ENCODE measurements around the gene ADGRB3. TPM values are rescaled to one million over a fixed set of nuclear protein-coding genes. Genes with fewer than 3 reads are reported as not detected.

ADGRB3 gene
- total RNA-seq, 2 donors from 2014 or later, result 1.3 to 2.4 TPM

DNA sequence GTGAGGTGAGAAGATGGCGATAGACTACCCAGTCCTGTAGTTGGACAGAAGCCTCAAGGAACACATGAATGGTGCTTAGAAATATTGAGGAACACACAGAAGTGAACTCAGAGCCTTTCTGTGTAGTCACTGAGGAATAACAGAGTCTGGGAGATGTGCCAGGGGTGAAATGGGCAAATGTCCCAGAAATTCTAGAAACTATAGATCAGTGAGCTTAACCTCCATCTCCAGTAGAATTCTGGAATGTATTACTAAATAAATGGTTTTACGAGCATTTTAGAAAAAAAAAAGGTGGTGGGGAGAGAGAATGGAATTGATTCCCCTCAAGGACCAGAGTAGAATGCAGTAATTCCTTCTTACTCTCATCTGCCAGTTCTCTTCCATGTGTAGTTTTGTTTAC, 781.7 kb downstream of the ADGRB3 start:
- no peak overlapping the region for H3K27ac ChIP-seq
- no peaks in the 10 kb centered on the region for H3K4me1 ChIP-seq
- no peaks in the 10 kb centered on the region for H3K27me3 ChIP-seq
- TF ChIP-seq, protein P1, sequence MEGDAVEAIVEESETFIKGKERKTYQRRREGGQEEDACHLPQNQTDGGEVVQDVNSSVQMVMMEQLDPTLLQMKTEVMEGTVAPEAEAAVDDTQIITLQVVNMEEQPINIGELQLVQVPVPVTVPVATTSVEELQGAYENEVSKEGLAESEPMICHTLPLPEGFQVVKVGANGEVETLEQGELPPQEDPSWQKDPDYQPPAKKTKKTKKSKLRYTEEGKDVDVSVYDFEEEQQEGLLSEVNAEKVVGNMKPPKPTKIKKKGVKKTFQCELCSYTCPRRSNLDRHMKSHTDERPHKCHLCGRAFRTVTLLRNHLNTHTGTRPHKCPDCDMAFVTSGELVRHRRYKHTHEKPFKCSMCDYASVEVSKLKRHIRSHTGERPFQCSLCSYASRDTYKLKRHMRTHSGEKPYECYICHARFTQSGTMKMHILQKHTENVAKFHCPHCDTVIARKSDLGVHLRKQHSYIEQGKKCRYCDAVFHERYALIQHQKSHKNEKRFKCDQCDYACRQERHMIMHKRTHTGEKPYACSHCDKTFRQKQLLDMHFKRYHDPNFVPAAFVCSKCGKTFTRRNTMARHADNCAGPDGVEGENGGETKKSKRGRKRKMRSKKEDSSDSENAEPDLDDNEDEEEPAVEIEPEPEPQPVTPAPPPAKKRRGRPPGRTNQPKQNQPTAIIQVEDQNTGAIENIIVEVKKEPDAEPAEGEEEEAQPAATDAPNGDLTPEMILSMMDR (IDR thresholded peaks at IDR 0.05), result no peak
- no peak for DNase-seq (ENCODE audit: low spot score)
- no peaks in the 10 kb centered on the region for H3K9me3 ChIP-seq
- no peak overlapping the region for H3K4me3 ChIP-seq
- H3K36me3 ChIP-seq, result no peaks in the 10 kb centered on the region

DNA sequence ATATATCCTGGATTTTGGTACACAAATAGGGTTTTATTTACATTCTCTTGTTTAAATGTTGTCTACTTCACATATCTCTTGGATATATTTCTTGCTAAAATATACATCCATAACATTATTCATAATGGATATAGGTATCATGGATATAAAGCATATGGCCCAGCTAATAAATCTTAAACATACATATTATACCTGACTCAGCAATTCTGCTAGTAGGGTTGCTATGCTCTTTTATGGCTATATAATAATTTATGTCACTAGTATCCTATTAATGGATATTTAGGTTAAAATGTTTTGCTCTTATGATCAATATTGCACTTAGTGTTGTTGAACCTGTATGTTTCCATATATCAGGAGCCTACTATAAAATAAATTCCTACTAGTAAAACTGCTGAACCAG, 786.2 kb downstream of the ADGRB3 start:
- Histone ChIP-seq H3K9me3 (no peaks in the 10 kb centered on the region), H3K27me3 (no peaks in the 10 kb centered on the region), H3K4me1 (no peaks in the 10 kb centered on the region), H3K27ac (no peak overlapping the region), H3K4me3 (no peak overlapping the region), H3K36me3 (no peaks in the 10 kb centered on the region)
- TF ChIP-seq, protein P1 (IDR thresholded peaks at IDR 0.05), result no peak
- DNase-seq (ENCODE audit: low spot score), result no peak

DNA sequence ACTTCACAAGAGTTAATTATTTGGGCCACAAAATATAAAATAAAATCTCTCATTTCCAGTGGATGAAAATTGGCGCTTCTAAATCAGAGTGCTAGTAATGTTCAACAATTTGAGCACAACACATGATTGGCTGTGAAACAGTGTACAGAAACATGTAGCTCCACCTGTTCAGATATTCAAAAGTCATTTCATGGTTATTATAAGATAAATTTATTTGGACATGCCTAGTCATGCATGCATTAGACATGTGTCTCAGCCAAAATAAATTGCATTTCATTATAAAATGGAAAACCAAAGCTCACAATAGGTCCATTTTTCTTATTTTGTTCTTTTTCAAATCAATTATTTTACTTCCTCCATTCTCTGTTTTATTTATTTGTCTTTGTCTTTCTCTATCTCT, 786.9 kb downstream of the ADGRB3 start:
- Histone ChIP-seq H3K4me3 (no peak overlapping the region), H3K36me3 (no peaks in the 10 kb centered on the region), H3K4me1 (no peaks in the 10 kb centered on the region), H3K9me3 (no peaks in the 10 kb centered on the region), H3K27me3 (no peaks in the 10 kb centered on the region), H3K27ac (no peak overlapping the region)
- no peak for DNase-seq (ENCODE audit: low spot score)
- TF ChIP-seq, protein P1 (IDR thresholded peaks at IDR 0.05), result no peak

DNA sequence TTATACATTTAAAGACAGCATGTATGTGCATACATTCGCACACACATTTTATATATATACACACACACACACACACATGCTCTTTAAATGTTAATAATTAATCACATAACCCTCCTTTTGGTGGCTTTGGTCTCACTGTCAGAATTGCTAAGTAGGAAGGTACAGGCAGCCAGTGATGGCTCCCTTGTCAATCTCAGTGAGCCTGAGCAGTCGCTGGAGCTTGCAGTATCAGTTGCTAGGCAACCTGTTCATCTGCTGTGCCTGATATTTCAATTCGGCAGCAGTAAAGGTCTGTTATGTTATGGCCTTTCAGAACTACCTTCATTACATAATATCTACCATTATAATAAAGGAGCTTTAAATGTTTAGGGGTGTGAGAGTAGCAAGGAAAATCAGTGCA, 787.4 kb downstream of the ADGRB3 start:
- TF ChIP-seq, protein P1 (IDR thresholded peaks at IDR 0.05), result no peak
- Histone ChIP-seq H3K4me3 (no peak overlapping the region), H3K27me3 (no peaks in the 10 kb centered on the region), H3K27ac (no peak overlapping the region), H3K36me3 (no peaks in the 10 kb centered on the region), H3K4me1 (no peaks in the 10 kb centered on the region), H3K9me3 (no peaks in the 10 kb centered on the region)
- no peak for DNase-seq (ENCODE audit: low spot score)

DNA sequence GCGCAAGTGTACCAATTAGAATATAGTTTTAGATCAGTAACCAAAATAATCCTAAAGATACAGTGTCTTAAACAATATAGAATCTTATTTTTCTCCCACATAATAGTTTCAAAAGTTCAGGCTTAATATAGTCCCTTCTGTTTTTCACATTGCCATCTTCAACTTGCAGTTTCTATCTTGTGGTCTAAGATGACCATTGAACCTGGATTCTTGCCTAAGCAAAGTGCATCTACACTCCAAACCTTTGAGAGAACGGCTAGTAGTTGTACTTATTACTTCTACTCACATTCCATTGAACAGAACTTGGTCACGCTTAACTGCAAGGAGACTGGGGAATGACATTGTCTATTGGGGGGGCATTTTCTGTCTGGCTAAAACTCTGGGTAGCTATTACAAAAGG, 788.7 kb downstream of the ADGRB3 start:
- no peak overlapping the region for H3K27ac ChIP-seq

DNA sequence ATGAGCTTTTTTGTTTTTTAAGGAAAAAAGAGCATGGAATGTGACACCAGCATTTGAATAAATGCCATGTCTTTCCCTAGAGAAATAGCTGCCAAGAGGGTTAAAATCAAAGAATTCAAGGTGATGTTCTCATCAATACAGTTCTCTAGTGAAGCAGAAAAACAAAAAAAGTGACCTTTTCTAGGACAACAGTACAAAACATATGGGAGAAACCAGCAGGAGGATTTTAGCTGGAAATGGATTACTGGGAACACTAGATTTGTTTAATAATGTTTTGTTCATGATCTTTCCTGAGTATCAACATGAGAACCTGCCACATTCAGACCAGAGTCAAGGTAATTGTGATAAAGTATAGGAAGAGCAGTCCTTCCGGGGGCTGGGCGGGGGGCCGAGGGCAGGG, 789.5 kb downstream of the ADGRB3 start:
- no peak for DNase-seq (ENCODE audit: low spot score)
- H3K27ac ChIP-seq, result no peak overlapping the region
- no peaks in the 10 kb centered on the region for H3K9me3 ChIP-seq
- no peak overlapping the region for H3K4me3 ChIP-seq
- TF ChIP-seq, protein P1 (IDR thresholded peaks at IDR 0.05), result no peak
- no peaks in the 10 kb centered on the region for H3K4me1 ChIP-seq
- H3K36me3 ChIP-seq, result no peaks in the 10 kb centered on the region
- H3K27me3 ChIP-seq, result no peaks in the 10 kb centered on the region

More for the DNA sequence above, 788.7 kb downstream of the ADGRB3 start:
- no peaks in the 10 kb centered on the region for H3K36me3 ChIP-seq
- no peaks in the 10 kb centered on the region for H3K4me1 ChIP-seq
- H3K9me3 ChIP-seq, result no peaks in the 10 kb centered on the region
- TF ChIP-seq, protein P1 (IDR thresholded peaks at IDR 0.05), result no peak
- DNase-seq (ENCODE audit: low spot score), result no peak
- H3K4me3 ChIP-seq, result no peak overlapping the region
- H3K27me3 ChIP-seq, result no peaks in the 10 kb centered on the region
